ENCODE data around the gene SYNGR1. TPM values are rescaled to one million over a fixed set of nuclear protein-coding genes. Genes with fewer than 3 reads are reported as not detected.

The SYNGR1 gene
- total RNA-seq, 2 experiments from 2014 or later: 4.2 to 16.0 TPM

GRCh38 chr22:39374191-39374590, 24.4 kb downstream of the SYNGR1 start:
- DNase-seq (no peak), ATAC-seq (no peak)
- Mint-ChIP-seq H3K4me3 (no peak overlapping the region), H3K27ac (no peak overlapping the region), H3K36me3 (peaks cover 1% of the 10 kb centered on the region), H3K4me1 (no peaks in the 10 kb centered on the region), H3K27me3 (no peaks in the 10 kb centered on the region), H3K9me3 (ENCODE audit: low read depth) (peaks cover 3% of the 10 kb centered on the region)
- CTCF ChIA-PET: no interaction called here

GRCh38 chr22:39374801-39375200, 25.0 kb downstream of the SYNGR1 start:
- peaks cover 3% of the 10 kb centered on the region for H3K9me3 Mint-ChIP-seq (ENCODE audit: low read depth)
- H3K27ac Mint-ChIP-seq: no peak overlapping the region
- H3K4me1 Mint-ChIP-seq: no peaks in the 10 kb centered on the region

GRCh38 chr22:39375646-39376045, 25.9 kb downstream of the SYNGR1 start:
- ATAC-seq (no peak), DNase-seq (no peak)
- CTCF ChIA-PET: no interaction called here
- Mint-ChIP-seq H3K4me1 (no peaks in the 10 kb centered on the region), H3K27ac (no peak overlapping the region), H3K36me3 (peaks cover 1% of the 10 kb centered on the region), H3K27me3 (no peaks in the 10 kb centered on the region), H3K4me3 (no peak overlapping the region), H3K9me3 (ENCODE audit: low read depth) (peaks cover 3% of the 10 kb centered on the region)

More at GRCh38 chr22:39374801-39375200, 25.0 kb downstream of the SYNGR1 start:
- H3K4me3 Mint-ChIP-seq: no peak overlapping the region
- CTCF ChIA-PET: no interaction called here
- peaks cover 1% of the 10 kb centered on the region for H3K36me3 Mint-ChIP-seq
- DNase-seq: no peak
- ATAC-seq: no peak
- H3K27me3 Mint-ChIP-seq: no peaks in the 10 kb centered on the region

- DNase-seq: no peak
- Mint-ChIP-seq H3K27ac (no peak overlapping the region), H3K9me3 (ENCODE audit: low read depth) (no peaks in the 10 kb centered on the region), H3K27me3 (no peaks in the 10 kb centered on the region), H3K4me1 (no peaks in the 10 kb centered on the region), H3K4me3 (no peak overlapping the region), H3K36me3 (no peaks in the 10 kb centered on the region)
- CTCF ChIA-PET: no interaction called here
- ATAC-seq: no peak
These were observed 30.3 kb downstream of the SYNGR1 start for GRCh38 chr22:39379756-39380730.

- no peaks in the 10 kb centered on the region for H3K9me3 Mint-ChIP-seq (ENCODE audit: low read depth)
- CTCF ChIA-PET: no interaction called here
- DNase-seq (no peak), ATAC-seq (no peak)
- H3K4me1 Mint-ChIP-seq: peaks cover under 1% of the 10 kb centered on the region
- no peaks in the 10 kb centered on the region for H3K36me3 Mint-ChIP-seq
- no peak overlapping the region for H3K27ac Mint-ChIP-seq
- H3K4me3 Mint-ChIP-seq: no peak overlapping the region
- H3K27me3 Mint-ChIP-seq: no peaks in the 10 kb centered on the region
These were observed 31.4 kb downstream of the SYNGR1 start for GRCh38 chr22:39381009-39381755.

- Mint-ChIP-seq H3K9me3 (ENCODE audit: low read depth) (no peaks in the 10 kb centered on the region), H3K4me1 (peaks cover 3% of the 10 kb centered on the region), H3K36me3 (no peaks in the 10 kb centered on the region), H3K27me3 (no peaks in the 10 kb centered on the region), H3K4me3 (no peak overlapping the region), H3K27ac (no peak overlapping the region)
- CTCF ChIA-PET: no interaction called here
- ATAC-seq (no peak), DNase-seq (no peak)
These were observed 32.1 kb downstream of the SYNGR1 start for GRCh38 chr22:39381930-39382329.

GRCh38 chr22:39382410-39382809, 32.6 kb downstream of the SYNGR1 start:
- Mint-ChIP-seq H3K27ac (no peak overlapping the region), H3K36me3 (no peaks in the 10 kb centered on the region), H3K4me1 (peaks cover 8% of the 10 kb centered on the region), H3K4me3 (no peak overlapping the region), H3K27me3 (no peaks in the 10 kb centered on the region), H3K9me3 (ENCODE audit: low read depth) (peaks cover 1% of the 10 kb centered on the region)
- DNase-seq (no peak), ATAC-seq (peak; percentile 23)
- CTCF ChIA-PET: no interaction called here

GRCh38 chr22:39383841-39384625, 34.2 kb downstream of the SYNGR1 start:
- peaks cover 15% of the 10 kb centered on the region for H3K4me1 Mint-ChIP-seq
- no peak overlapping the region for H3K27ac Mint-ChIP-seq
- CTCF ChIA-PET: no interaction called here
- peaks cover 2% of the 10 kb centered on the region for H3K9me3 Mint-ChIP-seq (ENCODE audit: low read depth)
- H3K4me3 Mint-ChIP-seq: no peak overlapping the region
- no peaks in the 10 kb centered on the region for H3K27me3 Mint-ChIP-seq
- DNase-seq (no peak), ATAC-seq (no peak)
- no peaks in the 10 kb centered on the region for H3K36me3 Mint-ChIP-seq

GRCh38 chr22:39384750-39385480, 35.1 kb downstream of the SYNGR1 start:
- CTCF ChIA-PET: no interaction called here

GRCh38 chr22:39388261-39389011, 38.6 kb downstream of the SYNGR1 start:
- Mint-ChIP-seq H3K4me3 (peak overlapping the region; percentile 78), H3K36me3 (no peaks in the 10 kb centered on the region), H3K27me3 (no peaks in the 10 kb centered on the region), H3K9me3 (ENCODE audit: low read depth) (peaks cover 2% of the 10 kb centered on the region), H3K4me1 (peaks cover 19% of the 10 kb centered on the region), H3K27ac (peak overlapping the region; percentile 82)
- CTCF ChIA-PET: interaction anchor here (0.7 to 3.5 kb wide), 7 partner anchors 9 to 219 kb away, joined by 3 to 17 read pairs (median 3); partner anchors contain the start of gene TAB1
- peak; percentile 91 for ATAC-seq
- peak; percentile 95 for DNase-seq

More at GRCh38 chr22:39384750-39385480, 35.1 kb downstream of the SYNGR1 start:
- Mint-ChIP-seq H3K27me3 (no peaks in the 10 kb centered on the region), H3K4me3 (no peak overlapping the region), H3K9me3 (ENCODE audit: low read depth) (peaks cover 2% of the 10 kb centered on the region), H3K36me3 (no peaks in the 10 kb centered on the region), H3K27ac (no peak overlapping the region), H3K4me1 (peaks cover 19% of the 10 kb centered on the region)
- ATAC-seq (no peak), DNase-seq (no peak)

- peak overlapping the region; percentile 82 for H3K27ac Mint-ChIP-seq
- H3K4me3 Mint-ChIP-seq: no peak overlapping the region
- no peaks in the 10 kb centered on the region for H3K36me3 Mint-ChIP-seq
- DNase-seq (no peak), ATAC-seq (no peak)
- CTCF ChIA-PET: interaction anchor here (0.9 to 3.5 kb wide), 3 partner anchors 10 to 220 kb away, joined by 4 to 17 read pairs (median 6); partner anchors contain the start of gene TAB1
- H3K4me1 Mint-ChIP-seq: peaks cover 19% of the 10 kb centered on the region
- no peaks in the 10 kb centered on the region for H3K27me3 Mint-ChIP-seq
- peaks cover 2% of the 10 kb centered on the region for H3K9me3 Mint-ChIP-seq (ENCODE audit: low read depth)
These were observed 39.6 kb downstream of the SYNGR1 start for GRCh38 chr22:39389420-39389819.

- peaks cover 11% of the 10 kb centered on the region for H3K4me1 Mint-ChIP-seq
- CTCF ChIA-PET: interaction anchor here (0.6 to 1.4 kb wide), 3 partner anchors 45 to 98 kb away, joined by 3 to 4 read pairs (median 4); no protein-coding TSS in a partner anchor
- no peaks in the 10 kb centered on the region for H3K36me3 Mint-ChIP-seq
- H3K9me3 Mint-ChIP-seq (ENCODE audit: low read depth): peaks cover under 1% of the 10 kb centered on the region
- ATAC-seq (no peak), DNase-seq (no peak)
- H3K27me3 Mint-ChIP-seq: no peaks in the 10 kb centered on the region
- no peak overlapping the region for H3K27ac Mint-ChIP-seq
- no peak overlapping the region for H3K4me3 Mint-ChIP-seq
These were observed 42.7 kb downstream of the SYNGR1 start for GRCh38 chr22:39392341-39392948.
